T-cell (primary cell): ENCODE data around the gene GRID1. TPM values are rescaled to one million over a fixed set of nuclear protein-coding genes. Genes with fewer than 3 reads are reported as not detected.
A peak's percentile ranks its signal among the peaks of the same experiment; 100 is the strongest.

Source experiments
- ATAC-seq, 4 experiments: fragments of 200-7000 bp in 3 of 4; fragments of 150-1000 bp in 1 of 4; cut with Tn5 transposase; replicated peaks in 1 of 4; 1 replicate in 3 of 4; 2 replicates in 1 of 4; pipeline ENCODE4 v1.10.0; 2021; ENCODE audit warnings: moderate library complexity in 3 of 4, mild to moderate bottlenecking in 2 of 4, moderate number of reproducible peaks in 1 of 4
- CTCF ChIA-PET, 2 donors: fragments of 300-600 bp; sonication (Branson Sonifier 250); formaldehyde crosslinking; loops; one replicate each; lab custom pipeline; 2022; ENCODE audit warnings: antibody characterized with exemption in 2 of 2; lab: Charles Lee
- POLR2A ChIA-PET, 2 donors: fragments of 300-600 bp; sonication (Branson Sonifier 250); formaldehyde crosslinking; loops; one replicate each; lab custom pipeline; 2022; ENCODE audit warnings: antibody characterized with exemption in 2 of 2; lab: Charles Lee
- DNase-seq, 35 experiments: peaks; one replicate each; pipeline versions ENCODE4 v3.0.0 to v3.0.0-alpha.2; 2013 to 2023
- H3K27ac ChIP-seq: one replicate; pipeline ENCODE4 v1.5.1; 2013; ENCODE audit warnings: low read length
- H3K27me3 ChIP-seq, 2 experiments: replicated peaks in 1 of 2; 1 replicate in 1 of 2; 2 replicates in 1 of 2; pipeline versions ENCODE4 v1.6.1 to v1.7.0; 2013; ENCODE audit warnings: low read length in 1 of 2, mixed read lengths in 1 of 2; ENCODE audit not compliant: control insufficient read depth in 2 of 2, insufficient read depth in 2 of 2; ENCODE audit errors: extremely low read depth in 1 of 2
- H3K36me3 ChIP-seq, 2 donors: 1 replicate in 1 of 2; 2 replicates in 1 of 2; pipeline versions ENCODE4 v1.6.1 to v1.7.0; 2013; ENCODE audit warnings: low read length in 1 of 2; ENCODE audit not compliant: control insufficient read depth in 2 of 2, insufficient read depth in 1 of 2; ENCODE audit errors: extremely low read depth in 1 of 2
- H3K4me1 ChIP-seq, 2 experiments: 1 replicate in 1 of 2; 2 replicates in 1 of 2; pipeline versions ENCODE4 v1.6.1 to v1.7.0; 2013; ENCODE audit warnings: low read length in 2 of 2, mixed read lengths in 1 of 2; ENCODE audit not compliant: insufficient read depth in 2 of 2, control insufficient read depth in 1 of 2; ENCODE audit errors: extremely low read depth in 1 of 2
- H3K4me3 ChIP-seq, 2 donors: 1 replicate in 1 of 2; 2 replicates in 1 of 2; pipeline versions ENCODE4 v1.5.1 to v1.7.0; 2013; ENCODE audit warnings: mild to moderate bottlenecking in 2 of 2, low read length in 1 of 2, moderate library complexity in 1 of 2; ENCODE audit not compliant: control insufficient read depth in 1 of 2; ENCODE audit errors: extremely low read depth in 1 of 2
- H3K9me3 ChIP-seq: 2 replicates; pipeline ENCODE4 v1.7.0; 2013
- H3K27ac Mint-ChIP-seq, 2 donors: one replicate each; pipeline ENCODE4 v1.8.0; 2020 to 2021; ENCODE audit warnings: mild to moderate bottlenecking in 2 of 2, mixed read lengths in 2 of 2
- H3K27me3 Mint-ChIP-seq, 2 donors: one replicate each; pipeline ENCODE4 v1.8.0; 2021 to 2022; ENCODE audit warnings: mixed read lengths in 2 of 2
- H3K36me3 Mint-ChIP-seq: one replicate; pipeline ENCODE4 v1.8.0; 2021; ENCODE audit warnings: mixed read lengths
- H3K4me1 Mint-ChIP-seq, 3 donors: one replicate each; pipeline ENCODE4 v1.8.0; 2020 to 2022; ENCODE audit warnings: mixed read lengths in 3 of 3, mild to moderate bottlenecking in 1 of 3
- H3K4me3 Mint-ChIP-seq, 3 donors: one replicate each; pipeline ENCODE4 v1.8.0; 2020 to 2022; ENCODE audit warnings: mild to moderate bottlenecking in 3 of 3, mixed read lengths in 3 of 3, moderate library complexity in 3 of 3
- H3K9me3 Mint-ChIP-seq, 3 donors: one replicate each; pipeline ENCODE4 v1.8.0; 2020 to 2022; ENCODE audit warnings: mixed read lengths in 3 of 3
- WGBS: methylation state at CpG from one replicate; pipeline ENCODE4 v1.1.5; 2013; ENCODE audit warnings: missing lambda C conversion rate; ENCODE audit not compliant: insufficient coverage; 5-methylcytosine and 5-hydroxymethylcytosine counted together
- total RNA-seq, 35 experiments: library from RNA in 6 of 35; stranded (reverse) in 6 of 35; fragments of 120-200 nt in 1 of 35; gene quantifications; one replicate each; pipeline versions ENCODE4 v1.2.1 to v1.2.4 and lab custom pipeline; 2013 to 2026

Gene GRID1
- total RNA-seq, 5 donors from 2014 or later (not counting 1 experiment from before 2014, with no cell fraction given), result 0.68 TPM; not detected in 4

DNA sequence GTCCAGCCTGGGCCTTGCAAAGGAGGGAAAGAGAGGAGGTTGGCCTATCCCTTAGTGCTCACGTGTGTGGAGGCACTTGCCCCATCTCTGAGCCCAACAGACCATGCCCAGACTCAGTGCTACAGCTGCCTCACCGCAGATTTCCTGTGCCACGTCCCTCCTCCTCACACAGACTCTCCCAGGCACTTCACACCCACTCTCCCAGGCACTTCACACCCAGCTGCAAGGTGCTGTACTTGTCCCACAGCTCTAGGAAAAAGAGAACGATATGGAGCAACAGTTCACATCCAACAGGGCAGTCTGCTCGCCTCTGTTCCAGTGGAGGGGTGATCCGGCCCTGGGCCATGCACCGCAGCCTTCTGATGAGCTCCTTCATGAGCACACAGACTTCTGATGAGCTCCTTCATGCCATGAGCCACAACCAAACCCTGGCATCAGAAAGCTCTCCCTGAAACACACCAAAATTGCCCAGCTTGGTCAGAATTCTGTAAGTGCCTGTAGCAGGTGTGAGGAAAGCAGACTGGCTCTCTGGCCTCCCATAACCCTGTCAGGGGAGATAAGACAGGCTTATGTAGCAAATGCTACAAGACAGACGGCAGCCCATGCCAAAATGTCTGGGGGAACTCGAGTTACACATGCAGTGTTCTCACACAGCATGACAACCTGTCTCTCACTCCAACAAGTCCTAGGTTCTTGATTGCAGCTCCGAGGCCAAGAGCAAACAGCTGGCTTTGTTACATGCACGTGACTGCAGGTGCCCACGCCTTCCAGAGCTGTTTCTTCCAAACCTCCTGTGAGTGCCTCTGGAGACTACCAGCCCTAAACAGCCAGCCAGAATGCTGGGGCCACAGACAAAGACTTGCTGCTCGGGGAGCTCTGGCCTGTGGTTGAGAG, 348.5 kb downstream of the GRID1 start:
- POLR2A ChIA-PET, result no interaction called here
- CTCF ChIA-PET, result no interaction called here
- DNase-seq (peak in 1 of 35 experiments; percentile 12), ATAC-seq (no peak)
- H3K9me3 ChIP-seq, result no peaks in the 10 kb centered on the region
- H3K4me3 ChIP-seq, result no peak overlapping the region
- no peaks in the 10 kb centered on the region for H3K27me3 ChIP-seq
- Mint-ChIP-seq H3K4me1 (peaks cover 0 to 3% (median 2%) of the 10 kb centered on the region in 3 donors), H3K4me3 (no peak overlapping the region), H3K9me3 (no peaks in the 10 kb centered on the region), H3K27me3 (peaks cover 0 to 4% of the 10 kb centered on the region in 2 donors), H3K27ac (no peak overlapping the region), H3K36me3 (no peaks in the 10 kb centered on the region)
- no peak overlapping the region for H3K27ac ChIP-seq
- H3K36me3 ChIP-seq, result no peaks in the 10 kb centered on the region
- H3K4me1 ChIP-seq, result peaks cover 0 to 13% of the 10 kb centered on the region in 2 experiments
- WGBS, result 59% methylated on average over 11 of the region's 13 CpGs

DNA sequence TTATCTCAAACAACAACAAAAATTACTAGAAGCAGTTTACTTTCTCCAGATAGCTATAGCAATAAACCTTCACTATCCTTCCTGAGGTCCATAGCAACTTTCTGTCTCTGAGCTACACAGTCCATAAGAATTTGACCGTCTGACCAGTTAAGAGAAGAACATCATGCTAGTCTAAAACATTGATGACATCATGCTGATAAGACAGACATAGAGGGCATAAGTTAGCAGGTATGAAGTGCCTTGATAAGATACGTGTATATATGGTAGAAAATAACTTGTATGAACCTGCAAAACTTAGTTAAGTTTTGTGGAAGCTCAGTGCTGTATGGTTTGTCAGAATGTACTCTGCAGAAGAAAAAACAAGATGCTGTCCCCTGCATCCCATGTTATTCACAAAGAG, 353.0 kb downstream of the GRID1 start:
- Mint-ChIP-seq H3K9me3 (no peaks in the 10 kb centered on the region), H3K27me3 (peaks cover 2 to 5% of the 10 kb centered on the region in 2 donors), H3K4me3 (no peak overlapping the region), H3K36me3 (no peaks in the 10 kb centered on the region), H3K27ac (no peak overlapping the region), H3K4me1 (peaks cover 0 to 3% (median 2%) of the 10 kb centered on the region in 3 donors)
- DNase-seq, result no peak
- ChIA-PET CTCF (no interaction called here), POLR2A (no interaction called here)
- H3K4me1 ChIP-seq, result peaks cover 0 to 11% of the 10 kb centered on the region in 2 experiments
- 100% methylated on average over 1 of the region's 2 CpGs for WGBS
- ATAC-seq, result no peak
- no peak overlapping the region for H3K4me3 ChIP-seq
- H3K27me3 ChIP-seq, result no peaks in the 10 kb centered on the region
- no peaks in the 10 kb centered on the region for H3K36me3 ChIP-seq
- H3K9me3 ChIP-seq, result no peaks in the 10 kb centered on the region
- H3K27ac ChIP-seq, result no peak overlapping the region

DNA sequence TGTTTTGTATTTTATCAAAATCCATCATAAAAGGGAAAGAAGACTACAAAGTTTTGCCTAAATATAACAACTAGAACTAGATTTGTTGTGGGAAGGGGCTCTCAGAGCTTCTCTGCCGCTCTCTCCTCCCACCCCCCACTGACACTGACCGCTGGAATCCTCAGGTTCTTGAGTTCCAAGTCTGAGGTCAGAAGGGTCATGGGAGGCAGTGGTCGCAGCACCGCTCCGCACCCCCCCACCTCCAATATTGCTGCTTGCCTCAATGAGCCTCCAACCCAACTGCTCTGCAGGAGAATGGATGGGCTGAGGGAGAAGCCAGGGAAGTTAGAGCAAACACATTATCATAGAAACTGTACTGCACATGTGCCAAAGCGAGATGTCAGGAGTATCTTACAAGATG, 359.4 kb downstream of the GRID1 start:
- H3K4me1 ChIP-seq, result no peaks in the 10 kb centered on the region
- H3K9me3 ChIP-seq, result no peaks in the 10 kb centered on the region
- CTCF ChIA-PET, result interaction anchor here in 1 of 2 donors (0.5 kb wide), 1 partner anchor 1139 kb away, joined by 3 read pairs; no protein-coding TSS in a partner anchor
- DNase-seq (no peak), ATAC-seq (no peak)
- no peak overlapping the region for H3K4me3 ChIP-seq
- Mint-ChIP-seq H3K9me3 (no peaks in the 10 kb centered on the region), H3K27me3 (peaks cover 7 to 9% of the 10 kb centered on the region in 2 donors), H3K27ac (no peak overlapping the region), H3K4me1 (no peaks in the 10 kb centered on the region), H3K36me3 (no peaks in the 10 kb centered on the region), H3K4me3 (no peak overlapping the region)
- no peak overlapping the region for H3K27ac ChIP-seq
- POLR2A ChIA-PET, result interaction anchor here in 1 of 2 donors (0.7 kb wide), 1 partner anchor 492 kb away, joined by 3 read pairs; no protein-coding TSS in a partner anchor
- no peaks in the 10 kb centered on the region for H3K36me3 ChIP-seq
- WGBS, result no CpG with 5 or more reads among the region's 6 CpGs
- H3K27me3 ChIP-seq, result peaks cover 0 to 9% of the 10 kb centered on the region in 2 experiments

GRCh38 chr10:86004337-86004736, 362.3 kb downstream of the GRID1 start:
- Mint-ChIP-seq H3K9me3 (no peaks in the 10 kb centered on the region), H3K4me3 (no peak overlapping the region), H3K36me3 (no peaks in the 10 kb centered on the region), H3K27me3 (peaks cover 9 to 11% of the 10 kb centered on the region in 2 donors), H3K27ac (no peak overlapping the region), H3K4me1 (no peaks in the 10 kb centered on the region)
- Histone ChIP-seq H3K27me3 (peaks cover 0 to 9% of the 10 kb centered on the region in 2 experiments), H3K4me3 (no peak overlapping the region), H3K36me3 (no peaks in the 10 kb centered on the region), H3K4me1 (no peaks in the 10 kb centered on the region), H3K9me3 (no peaks in the 10 kb centered on the region), H3K27ac (no peak overlapping the region)
- WGBS, result 100% methylated on average over 1 of the region's 1 CpG
- POLR2A ChIA-PET, result no interaction called here
- no peak for DNase-seq
- CTCF ChIA-PET, result no interaction called here
- ATAC-seq, result no peak

DNA sequence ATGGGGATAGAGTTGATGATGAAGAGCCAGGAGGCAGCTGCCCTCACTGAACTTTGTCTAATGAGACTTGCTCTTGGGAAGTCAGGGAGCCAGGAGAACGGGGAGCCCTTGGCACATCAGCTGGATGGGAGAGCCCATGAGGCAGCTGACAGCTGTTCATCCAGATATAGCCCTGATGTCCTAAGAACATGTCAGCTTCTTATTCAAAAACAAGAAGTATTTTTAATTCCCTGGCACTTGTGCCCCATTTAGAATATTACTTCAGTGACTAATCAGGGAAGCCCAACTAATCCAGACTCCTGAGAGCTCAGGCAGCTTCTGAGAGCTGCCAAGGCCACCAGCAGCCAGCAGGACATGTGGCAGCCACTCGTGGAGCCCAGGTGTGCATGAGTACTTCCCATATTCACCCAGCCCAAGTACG, 363.4 kb downstream of the GRID1 start:
- Histone ChIP-seq H3K27ac (no peak overlapping the region), H3K4me1 (no peaks in the 10 kb centered on the region), H3K27me3 (peaks cover 0 to 9% of the 10 kb centered on the region in 2 experiments), H3K4me3 (no peak overlapping the region), H3K9me3 (no peaks in the 10 kb centered on the region), H3K36me3 (no peaks in the 10 kb centered on the region)
- H3K4me1 Mint-ChIP-seq, result no peaks in the 10 kb centered on the region
- H3K36me3 Mint-ChIP-seq, result no peaks in the 10 kb centered on the region
- CTCF ChIA-PET, result no interaction called here
- WGBS, result 58% methylated on average over 2 of the region's 3 CpGs
- POLR2A ChIA-PET, result no interaction called here
- no peaks in the 10 kb centered on the region for H3K9me3 Mint-ChIP-seq
- H3K4me3 Mint-ChIP-seq, result no peak overlapping the region
- ATAC-seq (no peak), DNase-seq (no peak)
- peaks cover 10 to 11% of the 10 kb centered on the region in 2 donors for H3K27me3 Mint-ChIP-seq
- no peak overlapping the region for H3K27ac Mint-ChIP-seq

DNA sequence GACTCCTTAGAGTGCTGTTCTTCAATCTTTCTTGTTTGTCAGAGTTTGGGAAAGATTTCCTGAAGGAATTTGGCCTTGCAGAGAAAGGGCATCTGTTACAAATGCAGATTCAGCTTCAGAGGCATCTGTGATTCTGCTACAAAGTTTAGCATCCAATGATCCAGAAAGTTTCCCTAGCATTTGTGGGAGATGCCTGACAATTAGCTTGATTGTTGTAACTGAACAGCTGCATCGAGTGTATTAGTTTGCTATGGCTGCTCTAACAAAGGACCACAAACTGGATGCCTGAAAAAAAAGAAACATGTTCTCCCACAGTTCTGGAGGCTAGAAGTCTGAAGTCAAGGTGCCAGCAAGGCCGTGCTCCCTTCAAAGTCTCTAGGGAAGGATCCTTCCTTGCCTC, 365.1 kb downstream of the GRID1 start:
- Histone ChIP-seq H3K27ac (no peak overlapping the region), H3K36me3 (no peaks in the 10 kb centered on the region), H3K9me3 (no peaks in the 10 kb centered on the region), H3K27me3 (peaks cover 0 to 5% of the 10 kb centered on the region in 2 experiments), H3K4me3 (no peak overlapping the region), H3K4me1 (no peaks in the 10 kb centered on the region)
- ChIA-PET CTCF (interaction anchor here in 1 of 2 donors (0.6 kb wide), 1 partner anchor 584 kb away, joined by 3 read pairs; no protein-coding TSS in a partner anchor), POLR2A (no interaction called here)
- Mint-ChIP-seq H3K27ac (no peak overlapping the region), H3K4me1 (no peaks in the 10 kb centered on the region), H3K4me3 (no peak overlapping the region), H3K36me3 (no peaks in the 10 kb centered on the region), H3K27me3 (peaks cover 11 to 14% of the 10 kb centered on the region in 2 donors), H3K9me3 (no peaks in the 10 kb centered on the region)
- 67% methylated on average over 2 of the region's 2 CpGs for WGBS
- ATAC-seq (no peak), DNase-seq (no peak)
